Neural crest cell (in vitro differentiated cells): ENCODE data around the gene SCUBE1. TPM values are rescaled to one million over a fixed set of nuclear protein-coding genes. Genes with fewer than 3 reads are reported as not detected.

Experiments
- DNase-seq: peaks from one replicate; pipeline ENCODE4 v3.0.0; 2021; ENCODE audit warnings: low read depth, mixed read lengths, low spot score
- H3K27ac Mint-ChIP-seq: one replicate; pipeline ENCODE4 v1.8.0; 2021; ENCODE audit warnings: mild to moderate bottlenecking, mixed read lengths; ENCODE audit not compliant: unreplicated experiment
- H3K27me3 Mint-ChIP-seq: 2 replicates; pipeline ENCODE4 v1.8.0; 2021; ENCODE audit warnings: low read depth, mild to moderate bottlenecking, mixed read lengths
- H3K36me3 Mint-ChIP-seq: 2 replicates; pipeline ENCODE4 v1.8.0; 2021; ENCODE audit warnings: low read depth, mild to moderate bottlenecking, mixed read lengths
- H3K4me1 Mint-ChIP-seq: 2 replicates; pipeline ENCODE4 v1.8.0; 2021; ENCODE audit warnings: mixed read lengths
- H3K4me3 Mint-ChIP-seq: one replicate; pipeline ENCODE4 v1.8.0; 2021; ENCODE audit warnings: mild to moderate bottlenecking, mixed read lengths
- H3K9me3 Mint-ChIP-seq: 2 replicates; pipeline ENCODE4 v1.8.0; 2021; ENCODE audit warnings: mixed read lengths
- CTCF ChIP-seq: fragments of 200-600 bp; sonication (generic); conservative IDR thresholded peaks from 2 replicates; pipeline ENCODE4 v1.5.0; 2021; ENCODE audit warnings: antibody characterized with exemption, mild to moderate bottlenecking
- total RNA-seq: library from RNA; stranded (reverse); gene quantifications from 2 replicates; pipeline ENCODE4 v1.2.1, GENCODE V29; 2021

Gene SCUBE1
- total RNA-seq, 1 donor from 2014 or later = 12.1 TPM

DNA sequence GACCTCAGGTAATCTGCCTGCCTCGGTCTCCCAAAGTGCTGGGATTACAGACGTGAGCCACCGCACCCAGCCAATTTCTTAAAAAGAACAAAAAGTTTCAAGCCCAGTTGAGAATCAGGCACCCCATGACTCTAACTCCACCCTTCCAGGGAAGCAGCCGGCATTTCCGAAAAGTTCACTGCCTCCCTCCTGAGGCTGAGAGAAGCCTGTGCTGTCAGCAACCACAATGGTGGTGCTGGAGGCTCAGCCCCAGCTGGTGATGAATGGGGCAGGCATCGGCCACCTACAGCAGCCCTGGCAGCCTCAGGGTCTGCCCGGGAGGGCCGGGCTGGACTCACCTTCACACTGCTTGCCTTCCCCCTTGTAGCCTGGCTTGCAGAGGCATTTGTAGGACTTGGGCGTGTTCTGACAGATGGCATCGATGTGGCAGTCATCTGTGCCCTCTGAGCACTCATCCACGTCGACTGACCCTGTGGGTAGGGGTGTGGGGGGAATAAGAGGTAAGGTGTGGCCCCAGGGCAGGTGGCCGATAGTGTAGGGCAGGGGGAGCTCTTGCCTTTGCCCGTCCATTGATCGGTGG lies 4.3 kb downstream of the SCUBE1 start:
- Mint-ChIP-seq H3K4me3 (no peak overlapping the region), H3K4me1 (peaks cover 4% of the 10 kb centered on the region), H3K36me3 (no peaks in the 10 kb centered on the region), H3K27me3 (peaks cover 50% of the 10 kb centered on the region), H3K27ac (no peak overlapping the region), H3K9me3 (no peaks in the 10 kb centered on the region)
- no peak for TF ChIP-seq CTCF
- no peak for DNase-seq

DNA sequence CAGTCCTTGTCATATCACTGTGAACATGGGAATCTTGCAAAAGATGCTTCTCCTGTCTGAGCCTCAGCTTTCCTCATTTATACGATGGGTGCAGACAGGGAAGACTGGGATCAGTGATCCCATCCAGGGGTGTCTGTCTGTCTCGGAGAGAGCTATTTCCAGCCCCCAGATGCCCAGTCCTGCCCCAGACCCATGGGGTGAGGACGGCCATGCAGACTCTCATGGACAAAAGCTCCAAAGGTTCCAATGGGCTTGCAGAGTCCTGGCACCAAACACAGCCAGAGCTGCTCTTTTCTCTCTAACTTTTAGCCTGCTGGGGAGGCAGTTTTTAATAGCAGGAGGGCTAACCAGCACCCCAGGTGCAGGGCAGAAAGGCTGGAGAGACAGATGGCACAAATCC lies 5.2 kb downstream of the SCUBE1 start:
- no peaks in the 10 kb centered on the region for H3K9me3 Mint-ChIP-seq
- no peak for DNase-seq
- H3K36me3 Mint-ChIP-seq = peaks cover 2% of the 10 kb centered on the region
- H3K4me1 Mint-ChIP-seq = peaks cover 4% of the 10 kb centered on the region
- no peak for TF ChIP-seq CTCF
- no peak overlapping the region for H3K4me3 Mint-ChIP-seq
- no peak overlapping the region for H3K27ac Mint-ChIP-seq
- H3K27me3 Mint-ChIP-seq = peaks cover 48% of the 10 kb centered on the region

- Mint-ChIP-seq H3K36me3 (peaks cover 2% of the 10 kb centered on the region), H3K9me3 (no peaks in the 10 kb centered on the region), H3K4me1 (peaks cover 4% of the 10 kb centered on the region), H3K27ac (no peak overlapping the region), H3K4me3 (no peak overlapping the region), H3K27me3 (peaks cover 46% of the 10 kb centered on the region)
- no peak for DNase-seq
- TF ChIP-seq CTCF = no peak
These were observed 5.8 kb downstream of the SCUBE1 start for GRCh38 chr22:43337385-43337784.

DNA sequence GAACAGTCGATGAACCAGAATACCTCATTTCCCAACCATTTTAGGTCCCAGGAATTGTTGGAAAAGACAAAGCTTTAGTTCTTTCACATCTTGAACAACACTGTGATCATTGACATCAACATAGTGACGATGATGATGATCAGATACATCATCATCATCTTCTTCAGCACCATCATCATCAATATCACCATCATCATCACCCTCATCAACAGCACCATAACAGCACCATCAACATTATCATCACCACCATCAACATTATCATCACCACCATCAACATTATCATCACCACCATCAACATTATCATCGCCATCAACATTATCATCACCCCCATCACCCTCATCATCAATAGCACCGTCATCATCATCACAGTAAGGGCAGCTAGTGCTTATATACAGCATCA lies 8.8 kb downstream of the SCUBE1 start:
- Mint-ChIP-seq H3K4me3 (no peak overlapping the region), H3K9me3 (no peaks in the 10 kb centered on the region), H3K27me3 (peaks cover 19% of the 10 kb centered on the region), H3K36me3 (peaks cover 2% of the 10 kb centered on the region), H3K4me1 (peaks cover 19% of the 10 kb centered on the region), H3K27ac (no peak overlapping the region)
- DNase-seq = no peak
- TF ChIP-seq CTCF = no peak

- no peak for TF ChIP-seq CTCF
- peaks cover 16% of the 10 kb centered on the region for H3K27me3 Mint-ChIP-seq
- H3K4me1 Mint-ChIP-seq = peaks cover 22% of the 10 kb centered on the region
- H3K36me3 Mint-ChIP-seq = peaks cover 2% of the 10 kb centered on the region
- no peak overlapping the region for H3K27ac Mint-ChIP-seq
- no peak for DNase-seq
- H3K9me3 Mint-ChIP-seq = no peaks in the 10 kb centered on the region
- no peak overlapping the region for H3K4me3 Mint-ChIP-seq
These were observed 9.2 kb downstream of the SCUBE1 start for GRCh38 chr22:43333978-43334377.
